HEK293 (cell line): ENCODE measurements around the gene C1D.

ENCODE experiments used
- CTCF ChIA-PET: fragments of 350-600 bp; formaldehyde crosslinking; extraction: SDS; loops from one replicate; lab custom pipeline; 2021; ENCODE audit warnings: antibody characterized with exemption; lab: Yijun Ruan, JAX
- POLR2A ChIA-PET: fragments of 300-600 bp; formaldehyde crosslinking; extraction: SDS; loops from one replicate; lab custom pipeline; 2020; ENCODE audit warnings: antibody characterized with exemption, inconsistent platforms; lab: Yijun Ruan, JAX
- H3K27ac ChIP-seq: fragments of 200-500 bp; sonication (Bioruptor generic); 2 replicates; pipeline ENCODE4 v1.5.1; 2014; ENCODE audit warnings: low read depth, low read length, control low read depth, inconsistent platforms; ENCODE audit errors: extremely low read depth
- H3K36me3 ChIP-seq, 2 experiments: fragments of 200-500 bp in 1 of 2; sonication (Bioruptor generic) in 1 of 2; 1 replicate in 1 of 2; 2 replicates in 1 of 2; pipeline ENCODE4 v1.5.1; 2014 to 2017; ENCODE audit warnings: inconsistent platforms in 2 of 2, low read length in 2 of 2; ENCODE audit not compliant: control insufficient read depth in 2 of 2, insufficient read depth in 1 of 2
- H3K4me1 ChIP-seq: fragments of 200-500 bp; sonication (Bioruptor generic); 2 replicates; pipeline ENCODE4 v1.5.1; 2014; ENCODE audit warnings: mild to moderate bottlenecking, low read length, inconsistent platforms; ENCODE audit not compliant: control insufficient read depth, insufficient read depth
- H3K4me3 ChIP-seq: 2 replicates; pipeline ENCODE4 v1.5.1; 2011; ENCODE audit warnings: low read depth, mild to moderate bottlenecking, control low read depth, low read length, moderate library complexity
- H3K9me3 ChIP-seq: fragments of 200-500 bp; sonication (Bioruptor generic); 2 replicates; pipeline ENCODE4 v1.5.1; 2014; ENCODE audit warnings: low read depth, low read length, inconsistent platforms; ENCODE audit not compliant: control insufficient read depth, insufficient read depth
- BCL11A ChIP-seq: fragments of 450-650 bp; formaldehyde crosslinking; IDR thresholded peaks from 2 replicates; pipeline ENCODE4 v1.5.1; 2016; ENCODE audit warnings: low read depth, missing biosample characterization, missing genetic modification characterization
- HOXA7 ChIP-seq: sonication (generic); formaldehyde crosslinking; IDR thresholded peaks from 2 replicates; pipeline ENCODE4 v1.8.1; 2022; ENCODE audit warnings: missing genetic modification reagents, borderline replicate concordance
- HOXD13 ChIP-seq: sonication (generic); formaldehyde crosslinking; IDR thresholded peaks from 2 replicates; pipeline ENCODE4 v1.8.0; 2022; ENCODE audit warnings: missing genetic modification reagents, borderline replicate concordance
- KLF9 ChIP-seq: fragments of 450-650 bp; formaldehyde crosslinking; IDR thresholded peaks from 2 replicates; pipeline ENCODE4 v1.5.1; 2016; ENCODE audit warnings: missing biosample characterization, missing genetic modification characterization, low read depth
- OSR2 ChIP-seq: fragments of 450-650 bp; formaldehyde crosslinking; IDR thresholded peaks from 2 replicates; pipeline ENCODE4 v1.5.1; 2016; ENCODE audit warnings: missing biosample characterization, missing genetic modification characterization
- PBX3 ChIP-seq: sonication (generic); formaldehyde crosslinking; IDR thresholded peaks from 2 replicates; pipeline ENCODE4 v1.8.1; 2022; ENCODE audit warnings: mild to moderate bottlenecking, moderate library complexity, missing genetic modification reagents
- ZBTB26 ChIP-seq: fragments of 450-650 bp; formaldehyde crosslinking; optimal IDR thresholded peaks from 2 replicates; pipeline ENCODE3; 2016; ENCODE audit warnings: missing biosample characterization, mild to moderate bottlenecking, missing genetic modification characterization
- ZNF146 ChIP-seq: fragments of 450-650 bp; formaldehyde crosslinking; IDR thresholded peaks from 2 replicates; pipeline ENCODE4 v1.5.1; 2016; ENCODE audit warnings: missing biosample characterization, missing genetic modification characterization
- ZNF174 ChIP-seq: fragments of 450-650 bp; formaldehyde crosslinking; IDR thresholded peaks from 2 replicates; pipeline ENCODE4 v1.5.0; 2017; ENCODE audit warnings: missing biosample characterization, mild to moderate bottlenecking, missing genetic modification characterization
- ZNF202 ChIP-seq: fragments of 450-650 bp; formaldehyde crosslinking; IDR thresholded peaks from 2 replicates; pipeline ENCODE4 v1.5.1; 2016; ENCODE audit warnings: missing biosample characterization, missing genetic modification characterization, borderline replicate concordance
- ZNF398 ChIP-seq: fragments of 450-650 bp; formaldehyde crosslinking; IDR thresholded peaks from 2 replicates; pipeline ENCODE4 v1.5.1; 2017; ENCODE audit warnings: missing biosample characterization, missing genetic modification characterization
- ZNF623 ChIP-seq: fragments of 450-650 bp; formaldehyde crosslinking; IDR thresholded peaks from 2 replicates; pipeline ENCODE4 v1.5.1; 2016; ENCODE audit warnings: missing biosample characterization, missing genetic modification characterization
- ZNF654 ChIP-seq: fragments of 450-650 bp; formaldehyde crosslinking; IDR thresholded peaks from 2 replicates; pipeline ENCODE4 v1.5.1; 2016; ENCODE audit warnings: low read depth, missing biosample characterization, missing genetic modification characterization
- ZNF664 ChIP-seq: fragments of 450-650 bp; formaldehyde crosslinking; IDR thresholded peaks from 2 replicates; pipeline ENCODE4 v1.5.1; 2016; ENCODE audit warnings: missing biosample characterization, missing genetic modification characterization
- ZNF777 ChIP-seq: fragments of 450-650 bp; formaldehyde crosslinking; IDR thresholded peaks from 2 replicates; pipeline ENCODE4 v1.5.1; 2017; ENCODE audit warnings: missing biosample characterization, missing genetic modification characterization, borderline replicate concordance
- ZNF791 ChIP-seq: fragments of 450-650 bp; formaldehyde crosslinking; IDR thresholded peaks from 2 replicates; pipeline ENCODE4 v1.5.1; 2016; ENCODE audit warnings: missing biosample characterization, missing genetic modification characterization
- TF ChIP-seq, protein P1 (sequence below): fragments of 450-650 bp; formaldehyde crosslinking; IDR thresholded peaks from 2 replicates; pipeline ENCODE4 v1.5.1; 2016; ENCODE audit warnings: missing biosample characterization, missing genetic modification characterization, borderline replicate concordance

Gene C1D

DNA sequence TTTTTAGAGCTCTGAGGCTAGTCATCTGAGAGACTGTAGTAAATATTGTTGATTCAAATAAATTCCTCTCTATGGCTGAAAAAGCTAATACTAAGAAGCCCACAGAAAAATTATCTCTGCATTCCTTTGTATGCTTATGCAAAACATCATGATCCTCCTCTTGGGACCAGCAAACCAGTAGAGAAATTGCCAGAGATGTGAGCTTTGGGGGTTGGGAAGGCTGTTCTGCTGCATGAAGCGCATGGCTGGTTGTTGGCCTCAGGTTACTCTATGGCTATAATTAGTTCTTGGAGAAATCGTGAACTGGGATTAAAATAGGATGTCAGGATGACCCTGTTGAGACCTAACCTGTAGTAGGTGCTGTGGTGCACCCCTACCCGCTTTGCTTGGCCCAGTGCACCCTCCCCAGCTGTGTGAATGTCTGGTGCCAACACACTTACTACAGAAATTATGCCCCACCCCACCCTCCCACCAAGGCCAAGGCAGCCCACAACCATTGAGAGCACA is 35.5 kb upstream of the C1D start:
- TF ChIP-seq ZNF202 (tag by site-specific recombination), result no peak
- TF ChIP-seq ZNF146, result no peak
- no peak for TF ChIP-seq BCL11A (tag by site-specific recombination)
- no peak for TF ChIP-seq OSR2 (tag by site-specific recombination)

GRCh38 chr2:68094111-68094510 is 31.3 kb upstream of the C1D start:
- CTCF ChIA-PET, result interaction anchor here (0.5 to 0.8 kb wide), 2 partner anchors 9 to 388 kb away, joined by 3 to 4 read pairs; no protein-coding TSS in a partner anchor
- POLR2A ChIA-PET, result no interaction called here

More for the DNA sequence above, 35.5 kb upstream of the C1D start:
- Histone ChIP-seq H3K27ac (no peak overlapping the region), H3K9me3 (no peaks in the 10 kb centered on the region), H3K4me1 (no peaks in the 10 kb centered on the region), H3K36me3 (no peaks in the 10 kb centered on the region), H3K4me3 (no peak overlapping the region)
- CTCF ChIA-PET, result interaction anchor here (1.3 kb wide), 1 partner anchor 24 kb away, joined by 3 read pairs; no protein-coding TSS in a partner anchor
- POLR2A ChIA-PET, result no interaction called here

More at GRCh38 chr2:68094111-68094510, 31.3 kb upstream of the C1D start:
- Histone ChIP-seq H3K4me1 (no peaks in the 10 kb centered on the region), H3K27ac (no peak overlapping the region), H3K4me3 (no peak overlapping the region), H3K36me3 (no peaks in the 10 kb centered on the region), H3K9me3 (no peaks in the 10 kb centered on the region)
- no peak for TF ChIP-seq ZNF654 (tag by site-specific recombination)
- no peak for TF ChIP-seq ZNF398
- TF ChIP-seq ZNF791 (tag by site-specific recombination), result no peak
- no peak for TF ChIP-seq ZNF174
- no peak for TF ChIP-seq ZNF664 (tag by site-specific recombination)
- TF ChIP-seq, protein P1, sequence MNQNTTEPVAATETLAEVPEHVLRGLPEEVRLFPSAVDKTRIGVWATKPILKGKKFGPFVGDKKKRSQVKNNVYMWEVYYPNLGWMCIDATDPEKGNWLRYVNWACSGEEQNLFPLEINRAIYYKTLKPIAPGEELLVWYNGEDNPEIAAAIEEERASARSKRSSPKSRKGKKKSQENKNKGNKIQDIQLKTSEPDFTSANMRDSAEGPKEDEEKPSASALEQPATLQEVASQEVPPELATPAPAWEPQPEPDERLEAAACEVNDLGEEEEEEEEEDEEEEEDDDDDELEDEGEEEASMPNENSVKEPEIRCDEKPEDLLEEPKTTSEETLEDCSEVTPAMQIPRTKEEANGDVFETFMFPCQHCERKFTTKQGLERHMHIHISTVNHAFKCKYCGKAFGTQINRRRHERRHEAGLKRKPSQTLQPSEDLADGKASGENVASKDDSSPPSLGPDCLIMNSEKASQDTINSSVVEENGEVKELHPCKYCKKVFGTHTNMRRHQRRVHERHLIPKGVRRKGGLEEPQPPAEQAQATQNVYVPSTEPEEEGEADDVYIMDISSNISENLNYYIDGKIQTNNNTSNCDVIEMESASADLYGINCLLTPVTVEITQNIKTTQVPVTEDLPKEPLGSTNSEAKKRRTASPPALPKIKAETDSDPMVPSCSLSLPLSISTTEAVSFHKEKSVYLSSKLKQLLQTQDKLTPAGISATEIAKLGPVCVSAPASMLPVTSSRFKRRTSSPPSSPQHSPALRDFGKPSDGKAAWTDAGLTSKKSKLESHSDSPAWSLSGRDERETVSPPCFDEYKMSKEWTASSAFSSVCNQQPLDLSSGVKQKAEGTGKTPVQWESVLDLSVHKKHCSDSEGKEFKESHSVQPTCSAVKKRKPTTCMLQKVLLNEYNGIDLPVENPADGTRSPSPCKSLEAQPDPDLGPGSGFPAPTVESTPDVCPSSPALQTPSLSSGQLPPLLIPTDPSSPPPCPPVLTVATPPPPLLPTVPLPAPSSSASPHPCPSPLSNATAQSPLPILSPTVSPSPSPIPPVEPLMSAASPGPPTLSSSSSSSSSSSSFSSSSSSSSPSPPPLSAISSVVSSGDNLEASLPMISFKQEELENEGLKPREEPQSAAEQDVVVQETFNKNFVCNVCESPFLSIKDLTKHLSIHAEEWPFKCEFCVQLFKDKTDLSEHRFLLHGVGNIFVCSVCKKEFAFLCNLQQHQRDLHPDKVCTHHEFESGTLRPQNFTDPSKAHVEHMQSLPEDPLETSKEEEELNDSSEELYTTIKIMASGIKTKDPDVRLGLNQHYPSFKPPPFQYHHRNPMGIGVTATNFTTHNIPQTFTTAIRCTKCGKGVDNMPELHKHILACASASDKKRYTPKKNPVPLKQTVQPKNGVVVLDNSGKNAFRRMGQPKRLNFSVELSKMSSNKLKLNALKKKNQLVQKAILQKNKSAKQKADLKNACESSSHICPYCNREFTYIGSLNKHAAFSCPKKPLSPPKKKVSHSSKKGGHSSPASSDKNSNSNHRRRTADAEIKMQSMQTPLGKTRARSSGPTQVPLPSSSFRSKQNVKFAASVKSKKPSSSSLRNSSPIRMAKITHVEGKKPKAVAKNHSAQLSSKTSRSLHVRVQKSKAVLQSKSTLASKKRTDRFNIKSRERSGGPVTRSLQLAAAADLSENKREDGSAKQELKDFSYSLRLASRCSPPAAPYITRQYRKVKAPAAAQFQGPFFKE, result no peak
- no peak for TF ChIP-seq ZNF777
- TF ChIP-seq HOXD13 (CRISPR knock-in tag), result no peak
- TF ChIP-seq HOXA7 (CRISPR knock-in tag), result no peak
- TF ChIP-seq ZBTB26 (tag by site-specific recombination), result no peak
- TF ChIP-seq ZNF623 (tag by site-specific recombination), result no peak
- no peak for TF ChIP-seq KLF9
- TF ChIP-seq PBX3 (CRISPR knock-in tag), result no peak
